Sigmoid colon (tissue), 7 donors: Measurements from ENCODE around the gene RAD9A. TPM values are rescaled to one million over a fixed set of nuclear protein-coding genes. Genes with fewer than 3 reads are reported as not detected.

Experiments
- DNase-seq: peaks from one replicate; pipeline ENCODE4 v3.0.0-alpha.2; 2019
- H3K27ac ChIP-seq, 4 donors: fragments of 200-600 bp; sonication (generic); one replicate each; pipeline ENCODE4 v1.5.1; 2016 to 2019; ENCODE audit warnings: mild to moderate bottlenecking in 1 of 4
- H3K27me3 ChIP-seq, 3 donors: fragments of 200-600 bp; sonication (generic); one replicate each; pipeline ENCODE4 v1.5.1; 2019; ENCODE audit warnings: mild to moderate bottlenecking in 1 of 3
- H3K36me3 ChIP-seq, 4 donors: fragments of 200-600 bp; sonication (generic); one replicate each; pipeline ENCODE4 v1.5.1; 2016 to 2019
- H3K4me1 ChIP-seq, 4 donors: fragments of 200-600 bp; sonication (generic); one replicate each; pipeline ENCODE4 v1.5.1; 2017 to 2019
- H3K4me3 ChIP-seq, 4 donors: fragments of 200-600 bp; sonication (generic); one replicate each; pipeline ENCODE4 v1.5.1; 2017 to 2019; ENCODE audit warnings: mild to moderate bottlenecking in 2 of 4, moderate library complexity in 1 of 4
- H3K9me3 ChIP-seq, 4 donors: fragments of 200-600 bp in 3 of 4; sonication (generic) in 3 of 4; one replicate each; pipeline versions ENCODE4 v1.5.1 to v1.6.1; 2013 to 2019
- EP300 ChIP-seq, 4 donors: sonication (generic); formaldehyde crosslinking; IDR thresholded peaks; one replicate each; pipeline ENCODE4 v1.6.1; 2017; ENCODE audit warnings: antibody characterized with exemption in 4 of 4
- POLR2A ChIP-seq, 2 donors: fragments of 450-650 bp; IDR thresholded peaks; one replicate each; pipeline ENCODE4 v1.6.1; 2016; ENCODE audit warnings: antibody characterized with exemption in 2 of 2, mild to moderate bottlenecking in 2 of 2, moderate library complexity in 2 of 2
- POLR2AphosphoS5 ChIP-seq, 4 donors: sonication (generic); formaldehyde crosslinking; IDR thresholded peaks; one replicate each; pipeline ENCODE4 v1.6.1; 2017; ENCODE audit warnings: antibody characterized with exemption in 4 of 4
- WGBS, 2 donors: extraction: QIAGEN DNeasy Blood & Tissue Kit; methylation state at CpG; one replicate each; pipeline ENCODE4 v1.1.7; 2013; 5-methylcytosine and 5-hydroxymethylcytosine counted together
- intact Hi-C: fragments of 100-400 bp; cut with DNase I; formaldehyde crosslinking; loops from one replicate; pipeline ENCODE4 v1.15.1; 2023
- polyA plus RNA-seq, 3 donors: library from polyadenylated mRNA; stranded (reverse); fragments of 200-250 nt; gene quantifications; one replicate each; pipeline ENCODE4 v1.2.3, GENCODE V29; 2013
- total RNA-seq, 4 donors: library from RNA; depleted of rRNA; stranded (reverse); fragments of >200 nt; gene quantifications; one replicate each; pipeline ENCODE4 v1.1.0, GENCODE V29; 2016
- TF ChIP-seq, protein P1 (sequence below), 4 experiments: fragments of 450-650 bp in 3 of 4; fragments of 200-600 bp in 1 of 4; IDR thresholded peaks; one replicate each; pipeline ENCODE4 v1.5.1; 2016 to 2019; ENCODE audit warnings: antibody characterized with exemption in 4 of 4, mild to moderate bottlenecking in 3 of 4, moderate library complexity in 2 of 4
- donor health status: healthy with polysubstance abuse.
- donor health status: Bipolar disorder and iron deficiency.
- donor health status: healthy.

The RAD9A gene
- total and polyA plus RNA-seq, 7 donors: 6.5 to 33.9 (median 15.8) TPM

DNA sequence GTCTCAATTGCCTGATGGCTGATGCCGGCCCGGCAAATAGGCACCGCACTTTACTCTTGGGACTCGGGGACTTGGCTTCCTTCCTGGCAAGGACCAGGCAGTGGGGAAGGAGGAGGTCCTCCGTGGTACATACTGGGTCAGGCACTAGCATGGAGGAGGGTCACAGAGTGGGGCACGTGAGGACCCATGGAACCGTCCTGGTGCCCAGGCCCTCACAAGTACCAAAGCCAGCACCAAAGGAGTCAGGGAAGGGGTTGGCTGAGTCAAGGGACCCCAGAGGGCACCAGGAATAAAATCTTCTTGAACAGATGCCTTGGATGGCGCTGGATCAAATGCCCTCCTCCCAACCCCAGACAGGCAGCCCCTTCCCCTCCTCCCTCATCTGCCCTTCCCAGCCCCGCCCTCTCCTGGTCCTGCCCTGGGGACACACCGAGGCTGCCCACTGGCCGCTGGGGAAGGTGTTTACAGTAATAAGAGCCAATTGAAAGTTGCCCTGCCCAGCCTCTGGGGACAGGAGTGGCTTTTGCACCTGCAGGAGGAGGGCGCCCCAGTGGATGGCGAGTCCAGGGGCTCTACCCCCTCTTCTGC lies 18.1 kb downstream of the RAD9A start:
- intact Hi-C loops: no loop called here
- no peak for DNase-seq
- TF ChIP-seq, protein P1, sequence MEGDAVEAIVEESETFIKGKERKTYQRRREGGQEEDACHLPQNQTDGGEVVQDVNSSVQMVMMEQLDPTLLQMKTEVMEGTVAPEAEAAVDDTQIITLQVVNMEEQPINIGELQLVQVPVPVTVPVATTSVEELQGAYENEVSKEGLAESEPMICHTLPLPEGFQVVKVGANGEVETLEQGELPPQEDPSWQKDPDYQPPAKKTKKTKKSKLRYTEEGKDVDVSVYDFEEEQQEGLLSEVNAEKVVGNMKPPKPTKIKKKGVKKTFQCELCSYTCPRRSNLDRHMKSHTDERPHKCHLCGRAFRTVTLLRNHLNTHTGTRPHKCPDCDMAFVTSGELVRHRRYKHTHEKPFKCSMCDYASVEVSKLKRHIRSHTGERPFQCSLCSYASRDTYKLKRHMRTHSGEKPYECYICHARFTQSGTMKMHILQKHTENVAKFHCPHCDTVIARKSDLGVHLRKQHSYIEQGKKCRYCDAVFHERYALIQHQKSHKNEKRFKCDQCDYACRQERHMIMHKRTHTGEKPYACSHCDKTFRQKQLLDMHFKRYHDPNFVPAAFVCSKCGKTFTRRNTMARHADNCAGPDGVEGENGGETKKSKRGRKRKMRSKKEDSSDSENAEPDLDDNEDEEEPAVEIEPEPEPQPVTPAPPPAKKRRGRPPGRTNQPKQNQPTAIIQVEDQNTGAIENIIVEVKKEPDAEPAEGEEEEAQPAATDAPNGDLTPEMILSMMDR (IDR thresholded peaks at IDR 0.05): no peak
- TF ChIP-seq POLR2A (IDR thresholded peaks at IDR 0.05) (no peak), EP300 (IDR thresholded peaks at IDR 0.05) (no peak), POLR2AphosphoS5 (IDR thresholded peaks at IDR 0.05) (no peak)
- Histone ChIP-seq H3K27ac (no peak overlapping the region), H3K9me3 (no peaks in the 10 kb centered on the region), H3K36me3 (no peaks in the 10 kb centered on the region), H3K4me3 (no peak overlapping the region), H3K27me3 (peaks cover 31 to 98% (median 59%) of the 10 kb centered on the region in 3 donors), H3K4me1 (peaks cover 0 to 2% (median under 1%) of the 10 kb centered on the region in 4 donors)
- WGBS, 2 donors: 21 to 27% methylated on average over 13 of the region's 13 CpGs

DNA sequence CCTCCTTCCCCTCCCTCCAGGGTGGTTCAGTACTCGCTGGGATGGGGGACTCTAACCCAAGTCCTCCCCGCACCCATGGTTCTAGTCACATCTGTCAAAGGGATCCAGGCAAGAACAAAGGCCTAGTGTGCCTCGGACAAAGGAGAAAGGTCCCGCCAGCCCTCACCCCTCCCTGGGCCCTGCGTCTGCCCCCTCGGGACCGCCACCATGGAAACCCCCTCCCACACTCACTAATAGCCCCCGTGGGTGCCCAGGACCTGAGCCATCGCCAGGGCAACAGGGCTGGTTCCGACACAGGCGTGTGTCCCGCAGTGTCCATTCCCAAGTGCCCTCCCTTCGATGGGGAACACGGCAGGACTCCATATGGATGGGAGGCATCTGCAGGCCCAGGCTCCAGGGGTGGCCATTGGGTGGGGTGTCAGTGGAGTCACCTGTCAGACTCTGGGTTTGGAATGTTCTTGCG lies 18.6 kb downstream of the RAD9A start:
- intact Hi-C loops: no loop called here
- H3K4me3 ChIP-seq: no peak overlapping the region
- H3K27me3 ChIP-seq: peaks cover 32 to 98% (median 59%) of the 10 kb centered on the region in 3 donors
- 58 to 64% methylated on average over 15 of the region's 15 CpGs for WGBS, 2 donors
- no peaks in the 10 kb centered on the region for H3K36me3 ChIP-seq
- peaks cover 0 to 7% (median 5%) of the 10 kb centered on the region in 4 donors for H3K4me1 ChIP-seq
- no peak overlapping the region for H3K27ac ChIP-seq
- no peak for DNase-seq
- no peak for TF ChIP-seq POLR2A (IDR thresholded peaks at IDR 0.05)
- no peak for TF ChIP-seq POLR2AphosphoS5 (IDR thresholded peaks at IDR 0.05)
- no peak for TF ChIP-seq EP300 (IDR thresholded peaks at IDR 0.05)
- TF ChIP-seq, protein P1 (IDR thresholded peaks at IDR 0.05): no peak
- H3K9me3 ChIP-seq: no peaks in the 10 kb centered on the region

DNA sequence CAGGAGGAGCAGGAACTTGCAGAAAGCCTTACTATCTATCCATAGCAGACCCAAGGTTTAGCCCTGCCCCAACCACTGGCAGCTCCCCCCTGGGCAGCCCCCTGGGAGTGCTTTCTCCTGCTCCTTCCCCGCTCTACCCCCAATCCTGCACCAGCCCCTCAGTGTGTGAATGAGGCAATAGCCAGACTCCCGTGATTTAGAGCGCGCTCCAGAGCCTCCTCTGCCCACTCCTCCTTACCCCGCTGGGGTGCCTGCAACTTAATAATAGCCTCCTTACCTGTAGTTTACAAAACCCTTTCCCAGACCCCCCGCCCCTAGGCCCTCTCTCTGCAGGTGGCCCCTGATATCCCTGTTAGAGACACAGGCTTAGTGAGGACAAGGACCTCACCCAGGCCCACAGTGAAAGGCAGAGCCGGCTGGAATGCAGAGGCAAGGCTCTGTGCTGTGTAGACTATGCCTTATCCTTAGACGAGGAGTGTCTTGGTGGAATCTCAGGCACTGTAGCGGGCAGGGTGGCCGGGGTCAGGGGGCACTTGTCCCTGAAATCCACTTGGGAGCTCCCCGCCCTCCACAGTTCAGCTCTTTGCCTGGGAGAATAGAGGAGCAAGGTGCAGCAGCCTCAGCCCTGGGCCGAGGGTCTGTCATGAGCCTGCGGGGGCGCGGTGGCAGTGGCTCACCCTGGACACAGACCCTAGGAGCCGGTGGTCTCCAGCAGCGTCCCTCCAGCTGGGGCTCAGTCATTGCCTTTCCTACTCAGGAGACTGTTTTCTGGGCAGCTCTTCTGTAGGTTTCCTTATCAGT lies 19.4 kb downstream of the RAD9A start:
- Histone ChIP-seq H3K4me1 (peaks cover 0 to 14% (median 13%) of the 10 kb centered on the region in 4 donors), H3K4me3 (no peak overlapping the region), H3K27ac (no peak overlapping the region), H3K9me3 (no peaks in the 10 kb centered on the region), H3K36me3 (no peaks in the 10 kb centered on the region), H3K27me3 (peaks cover 37 to 91% (median 51%) of the 10 kb centered on the region in 3 donors)
- WGBS, 2 donors: 82 to 85% methylated on average over 17 of the region's 17 CpGs
- intact Hi-C loops: no loop called here
- no peak for DNase-seq
- no peak for TF ChIP-seq EP300 (IDR thresholded peaks at IDR 0.05)
- TF ChIP-seq, protein P1 (IDR thresholded peaks at IDR 0.05): no peak
- TF ChIP-seq POLR2AphosphoS5 (IDR thresholded peaks at IDR 0.05): no peak
- TF ChIP-seq POLR2A (IDR thresholded peaks at IDR 0.05): no peak

DNA sequence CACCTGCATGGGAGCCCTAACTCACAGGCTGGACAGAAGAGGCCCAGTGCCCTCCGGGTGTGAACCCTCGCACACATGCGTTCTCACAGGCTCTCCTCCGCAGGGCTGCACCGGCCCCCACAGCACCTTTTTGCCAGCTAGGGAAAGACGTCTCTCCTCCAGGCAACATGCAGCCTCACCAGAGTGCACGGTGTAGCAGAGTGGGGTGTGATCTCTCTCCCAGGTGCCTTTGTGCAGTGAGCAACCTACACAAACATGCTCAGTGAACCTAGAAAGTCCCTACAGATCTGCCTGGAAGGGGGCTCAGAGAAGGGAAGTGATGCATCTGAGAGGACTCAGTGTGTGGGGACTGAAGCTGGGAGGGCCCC lies 20.0 kb downstream of the RAD9A start:
- no peak for DNase-seq
- H3K4me1 ChIP-seq: peaks cover 0 to 20% (median 16%) of the 10 kb centered on the region in 4 donors
- TF ChIP-seq EP300 (IDR thresholded peaks at IDR 0.05): no peak
- TF ChIP-seq POLR2A (IDR thresholded peaks at IDR 0.05): no peak
- TF ChIP-seq, protein P1 (IDR thresholded peaks at IDR 0.05): no peak
- TF ChIP-seq POLR2AphosphoS5 (IDR thresholded peaks at IDR 0.05): no peak
- no peak overlapping the region for H3K27ac ChIP-seq
- no peaks in the 10 kb centered on the region for H3K36me3 ChIP-seq
- whole genome bisulfite sequencing, 2 donors: 60 to 64% methylated on average over 7 of the region's 7 CpGs
- H3K9me3 ChIP-seq: no peaks in the 10 kb centered on the region
- intact Hi-C loops: no loop called here
- H3K4me3 ChIP-seq: no peak overlapping the region
- H3K27me3 ChIP-seq: peaks cover 37 to 85% (median 46%) of the 10 kb centered on the region in 3 donors
